ENCODE data around the gene LRP6. TPM values are rescaled to one million over a fixed set of nuclear protein-coding genes. Genes with fewer than 3 reads are reported as not detected.

Gene LRP6
- total RNA-seq, result 56.1 and 78.6 TPM in 2 replicates

GRCh38 chr12:12266873-12267741, at the start of gene LRP6:
LRP6 (minus strand) TSS chr12:12267044; CDS start chr12:12266735, 309 bp downstream.

DNA sequence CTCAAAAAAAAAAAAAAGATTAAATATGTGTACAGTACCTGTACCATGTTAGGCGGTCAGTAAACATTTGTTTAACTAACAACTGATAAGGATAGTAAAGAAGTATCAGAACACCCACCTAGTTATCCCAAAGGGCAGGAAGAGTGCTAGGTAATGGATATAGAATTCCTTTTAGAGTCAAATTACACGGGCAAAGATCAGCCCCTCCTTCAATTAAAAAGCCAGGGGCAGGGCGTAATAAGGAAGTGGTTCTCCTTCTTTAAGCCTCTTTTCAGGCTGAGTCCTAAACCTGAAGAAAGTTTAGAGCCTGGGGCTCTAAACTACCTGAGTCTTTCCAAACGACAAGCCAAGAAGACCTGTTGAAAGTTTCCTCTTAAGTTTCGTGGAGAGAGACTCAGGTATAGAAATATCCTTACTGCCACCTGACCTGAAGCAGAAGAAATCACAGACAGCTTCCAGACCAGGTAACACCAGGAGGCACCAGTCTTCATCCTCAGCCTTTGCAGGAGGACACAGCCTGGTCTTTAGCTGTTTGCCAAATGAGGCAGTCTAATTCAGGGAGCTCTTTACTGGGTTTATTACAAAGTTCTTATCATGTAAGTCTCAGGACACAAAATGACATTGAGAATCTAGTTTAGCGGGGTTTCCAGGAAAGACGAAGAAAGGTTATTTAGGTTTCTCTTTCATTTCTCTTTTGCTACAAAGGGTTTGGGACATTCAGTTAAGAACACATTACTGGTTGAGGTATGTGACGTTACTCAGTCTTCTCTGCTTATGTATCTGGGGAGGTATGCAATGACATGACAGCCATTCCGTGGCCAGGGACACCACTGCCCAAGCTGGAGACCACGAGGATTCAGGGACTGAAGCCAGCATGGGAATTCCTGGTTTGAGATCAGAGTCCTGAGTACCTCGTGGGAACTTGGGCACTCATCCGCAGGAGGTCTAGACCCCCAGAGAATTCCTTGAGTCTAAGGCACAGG, 195.9 kb downstream of the LRP6 start, which contains the start of gene BCL2L14:
Gene BCL2L14, plus strand, starts transcription at position 266 of the 983 bp plus-strand sequence. CDS start 8,367 bp downstream, outside the sequence.

Other genes with a start within 250 kb of the LRP6 start
- gene BCL2L14, start 196.1 kb downstream of the LRP6 start, total RNA-seq, result not detected in 2 replicates
- gene MANSC1, start 83.2 kb upstream of the LRP6 start, total RNA-seq, result 3.9 and 4.6 TPM in 2 replicates
- 12.8 and 14.8 TPM in 2 replicates for gene BORCS5, start 90.0 kb upstream of the LRP6 start, total RNA-seq